GM21619 (cell line): ENCODE results near the gene SEC61B.
A peak's percentile ranks its signal among the peaks of the same experiment; 100 is the strongest.
"Not testable (repeated sequence)": the region's sequence is repeated elsewhere in the genome, so short reads cannot be mapped to it uniquely, and the experiment has no call there.

Experiments
- ATAC-seq: cut with Tn5 transposase; IDR thresholded peaks from one replicate; pipeline ENCODE4 v1.9.1; 2021; ENCODE audit not compliant: unreplicated experiment

SEC61B gene

GRCh38 chr9:99235926-99236634 lies 14.0 kb downstream of the SEC61B start:
- ATAC-seq = peak; percentile 96

DNA sequence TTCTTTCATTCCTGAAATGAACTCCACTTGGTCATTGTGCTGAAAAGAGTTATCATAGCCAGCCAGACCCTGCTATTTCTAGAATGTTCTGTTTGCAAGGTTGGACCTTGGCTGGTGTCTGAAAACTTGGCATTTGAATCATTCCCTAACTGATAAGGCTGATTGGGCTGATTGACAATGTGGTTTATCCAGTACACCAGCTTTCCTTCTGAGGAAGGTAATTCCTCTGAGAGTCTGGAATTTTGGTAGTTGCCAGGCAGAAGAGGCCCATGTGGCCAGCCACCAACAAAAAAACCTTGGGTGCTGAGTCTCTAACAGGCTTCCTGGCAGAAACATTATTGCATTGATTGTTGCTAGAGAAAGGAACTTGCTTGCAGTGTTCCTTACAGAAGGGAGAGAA lies 15.3 kb downstream of the SEC61B start:
- ATAC-seq = no peak

GRCh38 chr9:99237849-99238248 lies 15.8 kb downstream of the SEC61B start:
- ATAC-seq = not testable (repeated sequence)

DNA sequence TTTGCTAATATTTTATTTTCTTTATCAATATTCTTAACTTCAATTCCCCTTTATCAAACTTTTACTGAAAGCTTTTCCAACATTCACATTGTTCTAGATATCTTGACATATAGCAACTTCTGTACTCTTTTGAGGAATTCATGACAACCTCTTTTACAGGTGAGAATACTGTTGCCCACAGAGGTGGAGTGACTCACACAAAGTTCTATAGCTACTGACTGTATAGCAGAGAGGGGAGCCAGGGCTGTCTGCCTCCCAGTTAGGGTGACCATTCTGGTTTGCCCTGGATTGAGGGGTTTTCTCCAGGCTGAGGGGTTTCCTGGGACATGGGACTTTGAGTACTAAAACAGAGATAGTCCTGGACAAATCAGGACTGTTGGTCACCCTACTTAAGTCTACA lies 16.2 kb downstream of the SEC61B start:
- ATAC-seq = no peak

DNA sequence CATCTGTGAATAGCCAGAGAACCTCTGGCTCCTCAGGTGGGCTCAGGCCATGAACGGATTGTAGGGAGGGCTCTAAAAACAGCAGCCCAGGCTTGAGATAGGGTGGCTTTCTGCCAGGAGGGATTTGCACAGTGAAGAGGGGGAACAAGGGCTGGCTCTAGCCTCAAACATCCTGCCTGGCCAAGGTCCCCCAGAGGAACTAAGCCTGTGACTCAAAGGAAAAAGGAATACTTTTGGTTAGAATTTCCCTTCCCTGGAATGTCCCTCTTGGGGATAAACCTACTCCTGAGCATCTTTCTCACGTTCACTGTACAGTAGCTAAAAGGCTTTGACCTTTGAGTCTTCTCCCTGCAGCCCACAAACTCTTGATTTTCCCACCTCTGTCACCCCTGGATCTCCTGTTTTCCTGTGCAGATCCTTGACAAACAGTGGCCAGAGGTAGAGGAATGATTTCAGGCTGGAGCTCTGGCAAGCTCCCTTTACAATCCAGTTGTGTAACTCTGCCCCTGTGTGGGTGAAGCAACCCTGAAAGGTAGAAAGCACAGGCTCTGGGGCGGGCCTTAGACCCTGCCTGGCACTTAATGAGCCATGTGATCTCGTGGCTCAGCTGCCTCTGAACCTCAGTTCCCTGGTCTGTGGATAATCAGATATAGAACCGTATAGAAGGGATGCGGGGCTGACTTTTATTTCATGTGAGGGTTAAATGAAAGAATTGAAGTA lies 17.4 kb downstream of the SEC61B start:
- no peak for ATAC-seq

- no peak for ATAC-seq
Measured at GRCh38 chr9:99241106-99241505, 19.0 kb downstream of the SEC61B start.

DNA sequence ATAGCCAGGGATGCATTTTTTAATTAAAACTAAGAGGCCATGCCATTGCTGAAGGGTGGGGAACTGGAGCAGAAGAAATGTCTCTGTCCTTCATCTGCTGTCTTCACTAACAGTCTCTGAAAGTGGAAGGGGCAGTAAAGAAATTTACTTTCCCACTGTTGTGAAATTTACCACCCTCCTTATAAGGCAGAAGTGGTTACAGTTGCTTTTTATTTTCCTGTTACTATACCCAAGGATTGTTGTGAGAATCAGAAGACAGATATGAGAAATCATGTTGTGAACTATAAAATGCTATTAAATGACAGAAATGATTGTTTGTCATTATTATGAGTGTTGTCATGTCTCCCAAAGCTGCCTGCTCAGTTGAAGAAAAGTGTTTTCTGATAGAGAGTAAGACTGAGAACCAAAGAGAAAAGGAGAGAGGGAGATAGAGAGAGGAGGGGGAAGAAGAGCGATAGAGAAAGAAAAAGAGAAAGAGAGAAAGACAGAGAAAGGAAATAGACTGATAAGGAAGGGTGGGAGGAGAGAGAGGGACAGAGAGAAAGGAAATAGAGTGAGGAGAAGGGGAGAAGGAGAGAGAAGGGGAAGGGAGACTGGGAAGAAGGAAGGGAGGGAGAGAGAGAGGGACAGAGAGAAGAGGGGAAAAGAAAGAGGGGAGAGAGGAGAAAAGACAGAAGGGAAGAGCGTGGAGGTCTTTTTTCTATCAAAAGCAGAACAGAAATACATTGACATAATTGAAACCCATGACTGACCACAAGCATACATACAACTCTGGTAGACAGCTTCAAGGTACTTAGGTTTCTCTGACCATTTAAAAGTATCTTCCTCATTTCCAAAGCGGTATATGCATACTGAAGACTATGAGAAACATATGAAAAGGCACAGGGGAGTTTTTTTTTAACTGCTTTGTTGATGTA lies 22.5 kb downstream of the SEC61B start:
- ATAC-seq = peak; percentile 96

- ATAC-seq = no peak
Measured at GRCh38 chr9:99249619-99250018, 27.5 kb downstream of the SEC61B start.

DNA sequence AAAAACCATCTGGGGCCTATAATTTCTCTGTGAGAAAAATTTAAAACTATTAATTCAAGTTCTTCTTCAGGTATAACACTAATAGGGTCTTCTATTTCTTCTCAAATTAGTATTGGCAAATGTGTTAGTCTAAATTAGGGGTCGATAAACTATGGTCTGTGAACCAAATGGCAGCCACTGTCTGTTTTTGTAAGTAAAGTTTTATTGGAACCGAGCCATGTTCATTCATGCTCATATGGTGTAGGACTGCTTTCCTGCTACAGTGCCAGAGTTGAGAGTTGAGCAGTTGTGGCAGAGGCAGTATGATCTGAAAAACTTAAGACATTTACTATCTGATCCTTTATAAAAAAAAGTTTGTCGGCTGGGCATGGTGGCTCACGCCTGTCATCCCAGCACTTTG lies 29.1 kb downstream of the SEC61B start:
- no peak for ATAC-seq

- peak; percentile 38 for ATAC-seq
Measured at GRCh38 chr9:99253134-99253533, 31.1 kb downstream of the SEC61B start.

DNA sequence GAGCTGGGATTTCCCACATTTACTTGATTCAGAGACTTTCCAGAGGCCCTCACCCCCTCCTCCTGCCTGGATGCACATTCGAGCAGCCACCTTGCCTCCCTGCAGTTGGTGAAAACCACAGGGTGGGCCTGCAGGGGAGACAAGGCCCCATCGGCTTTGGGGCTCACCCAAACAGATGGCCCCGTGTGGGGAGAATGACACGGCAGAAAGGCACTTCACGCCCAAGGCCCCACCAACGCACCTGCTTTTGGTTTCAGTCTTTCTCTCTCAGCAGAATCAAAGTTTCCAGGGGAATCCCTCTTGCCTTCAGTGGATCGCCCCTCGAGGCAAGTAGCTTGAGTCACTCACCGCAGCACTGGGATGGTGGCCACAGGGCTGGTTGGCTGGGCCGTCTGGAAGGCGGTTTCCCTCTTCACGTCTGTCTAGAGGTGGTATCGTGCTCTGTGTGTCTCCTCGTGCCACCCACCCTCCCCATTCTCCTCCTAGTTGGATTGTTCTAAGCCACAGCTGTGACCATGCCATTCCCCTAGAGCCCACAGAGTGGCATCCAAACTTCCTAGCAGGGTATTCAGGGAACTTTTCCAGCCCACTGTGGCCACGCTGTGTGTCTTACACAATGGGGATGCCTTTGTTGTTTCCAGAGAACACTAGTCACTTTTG lies 31.8 kb downstream of the SEC61B start:
- peak; percentile 79 for ATAC-seq

DNA sequence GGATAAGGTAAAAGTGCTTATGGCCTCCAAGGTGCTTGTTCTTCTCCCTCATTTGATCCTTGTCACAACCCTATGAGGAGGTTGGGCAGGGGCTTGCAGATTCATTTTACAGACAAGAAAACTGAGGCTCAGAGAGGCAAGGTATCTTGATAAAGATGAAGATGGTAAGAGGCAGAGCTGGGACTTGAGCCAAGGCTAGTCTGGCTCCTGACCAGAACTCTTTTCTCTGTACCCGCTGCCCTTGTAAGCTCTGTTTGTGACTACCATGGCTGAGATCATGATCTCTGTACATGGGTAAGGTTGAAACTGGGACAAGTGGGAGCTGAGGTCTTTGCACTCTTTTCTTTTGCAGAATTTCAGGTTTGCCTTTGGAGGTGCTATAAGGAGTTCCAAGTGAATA lies 33.6 kb downstream of the SEC61B start:
- no peak for ATAC-seq

DNA sequence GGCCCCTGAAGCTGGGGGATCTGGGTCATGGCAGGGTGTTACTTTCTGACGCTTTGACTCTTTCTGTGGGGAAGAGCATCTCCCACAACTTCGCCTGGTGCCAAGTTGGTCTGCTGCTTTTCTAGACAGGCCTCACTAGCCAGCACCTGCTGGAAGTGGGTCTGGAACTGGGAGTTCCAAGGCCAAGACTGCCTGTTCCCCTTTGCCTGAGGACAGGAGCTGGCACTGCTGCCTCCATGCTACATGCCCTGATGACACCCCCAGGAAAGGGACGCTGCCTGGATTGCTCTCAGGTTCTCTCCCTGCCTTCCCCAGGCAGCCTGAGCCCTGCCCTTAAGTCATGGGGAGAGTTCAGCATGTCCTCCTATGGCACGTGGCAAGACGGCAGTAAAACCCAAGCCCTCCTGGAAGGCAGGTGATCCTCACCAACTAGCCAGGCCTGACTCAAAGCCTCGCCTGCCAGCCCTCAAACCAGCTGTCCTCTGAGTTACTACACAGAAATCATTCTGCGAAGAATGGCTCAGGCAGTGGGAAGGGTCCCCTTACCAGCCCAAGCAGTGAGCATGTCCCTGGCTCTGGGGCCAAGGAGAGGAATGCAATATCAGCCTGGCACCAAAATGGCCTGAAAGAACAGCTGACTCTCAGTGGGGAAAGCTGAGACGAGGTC lies 35.8 kb downstream of the SEC61B start:
- ATAC-seq = no peak

GRCh38 chr9:99259231-99259918 lies 37.3 kb downstream of the SEC61B start:
- peak; percentile 42 for ATAC-seq

- no peak for ATAC-seq
Measured at GRCh38 chr9:99261923-99262322, 39.8 kb downstream of the SEC61B start.

DNA sequence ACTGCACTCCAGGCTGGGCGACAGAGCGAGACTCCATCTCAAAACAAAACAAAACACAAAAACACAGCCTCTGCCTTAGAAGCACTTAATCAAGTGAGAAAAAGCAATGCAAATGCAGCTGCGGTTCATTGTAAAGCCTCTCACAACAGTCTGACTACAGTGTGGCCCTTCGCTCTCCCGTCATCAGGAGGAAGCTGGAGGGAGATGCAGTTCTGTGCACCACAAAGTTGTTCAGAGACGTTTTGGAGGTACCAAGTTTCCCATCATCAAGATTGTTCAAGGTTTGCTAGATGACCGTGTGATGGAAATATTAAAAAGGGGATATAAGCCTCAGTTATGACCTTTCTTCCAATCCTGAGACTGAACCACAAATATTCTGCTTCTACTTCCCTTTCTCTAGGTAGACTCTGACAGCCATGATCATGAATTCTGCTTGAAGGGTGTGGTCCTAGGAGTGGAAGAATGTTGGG lies 40.9 kb downstream of the SEC61B start:
- peak; percentile 48 for ATAC-seq

GRCh38 chr9:99264070-99264680 lies 42.1 kb downstream of the SEC61B start:
- ATAC-seq = no peak

DNA sequence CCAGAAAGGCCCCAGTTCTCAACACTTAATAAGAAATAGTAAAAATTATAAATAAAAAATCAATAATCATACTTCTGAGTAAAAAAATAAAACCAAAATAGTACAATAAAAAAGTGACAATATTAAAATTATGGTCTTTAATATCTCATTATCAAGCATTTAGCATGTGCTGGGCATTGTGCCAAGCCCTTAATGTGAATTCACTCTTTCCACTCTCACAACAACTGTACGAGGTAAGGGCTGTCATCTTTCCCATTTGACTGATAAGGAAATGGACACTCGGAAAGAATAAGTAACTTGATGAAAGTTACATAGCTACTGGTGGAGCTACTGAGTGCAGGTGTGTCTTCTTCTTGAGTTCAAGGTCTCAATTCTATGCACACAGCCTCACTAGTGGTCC lies 43.6 kb downstream of the SEC61B start:
- ATAC-seq = no peak

- peak; percentile 57 for ATAC-seq
Measured at GRCh38 chr9:99266255-99267023, 44.4 kb downstream of the SEC61B start.
